HG02571 (cell line): ENCODE measurements around the gene ZMYND11.

Experiments
- ATAC-seq: cut with Tn5 transposase; IDR thresholded peaks from one replicate; pipeline ENCODE4 v1.9.1; 2021; ENCODE audit warnings: mild to moderate bottlenecking, moderate library complexity; ENCODE audit not compliant: unreplicated experiment

The ZMYND11 gene

GRCh38 chr10:190216-190615, 55.0 kb downstream of the ZMYND11 start:
- no peak for ATAC-seq

GRCh38 chr10:191703-192518, 56.7 kb downstream of the ZMYND11 start:
- ATAC-seq = no peak

- no peak for ATAC-seq
Measured at GRCh38 chr10:194281-194680, 59.0 kb downstream of the ZMYND11 start.

GRCh38 chr10:200405-200804, 65.2 kb downstream of the ZMYND11 start:
- no peak for ATAC-seq

GRCh38 chr10:201328-201771, 66.1 kb downstream of the ZMYND11 start:
- no peak for ATAC-seq

GRCh38 chr10:208616-209015, 73.4 kb downstream of the ZMYND11 start:
- no peak for ATAC-seq

GRCh38 chr10:209357-209756, 74.1 kb downstream of the ZMYND11 start:
- no peak for ATAC-seq

GRCh38 chr10:210297-210696, 75.0 kb downstream of the ZMYND11 start:
- no peak for ATAC-seq

- ATAC-seq = no peak
Measured at GRCh38 chr10:215444-215843, 80.2 kb downstream of the ZMYND11 start.

- ATAC-seq = no peak
Measured at GRCh38 chr10:218798-219197, 83.5 kb downstream of the ZMYND11 start.

GRCh38 chr10:219731-220472, 84.6 kb downstream of the ZMYND11 start:
- ATAC-seq = no peak

- no peak for ATAC-seq
Measured at GRCh38 chr10:224571-224970, 89.3 kb downstream of the ZMYND11 start.

GRCh38 chr10:226018-226417, 90.8 kb downstream of the ZMYND11 start:
- no peak for ATAC-seq

GRCh38 chr10:227014-227413, 91.8 kb downstream of the ZMYND11 start:
- ATAC-seq = no peak

GRCh38 chr10:228366-228765, 93.1 kb downstream of the ZMYND11 start:
- ATAC-seq = no peak

- no peak for ATAC-seq
Measured at GRCh38 chr10:230758-231157, 95.5 kb downstream of the ZMYND11 start.

GRCh38 chr10:232061-232460, 96.8 kb downstream of the ZMYND11 start:
- no peak for ATAC-seq

- no peak for ATAC-seq
Measured at GRCh38 chr10:232878-233277, 97.6 kb downstream of the ZMYND11 start.

GRCh38 chr10:234708-235406, 99.6 kb downstream of the ZMYND11 start:
- no peak for ATAC-seq

- ATAC-seq = no peak
Measured at GRCh38 chr10:235915-236314, 100.7 kb downstream of the ZMYND11 start.

GRCh38 chr10:239109-239508, 103.9 kb downstream of the ZMYND11 start:
- no peak for ATAC-seq

- no peak for ATAC-seq
Measured at GRCh38 chr10:241451-241850, 106.2 kb downstream of the ZMYND11 start.
